Breast epithelium (tissue), 3 donors: ENCODE measurements around the gene TPK1.

Source experiments
- POLR2A ChIP-seq: fragments of 450-650 bp; IDR thresholded peaks from one replicate; pipeline ENCODE4 v1.6.1; 2016; ENCODE audit warnings: antibody characterized with exemption, mild to moderate bottlenecking, moderate library complexity
- TF ChIP-seq, protein P1 (sequence below), 3 donors: fragments of 450-650 bp; IDR thresholded peaks; one replicate each; pipeline ENCODE4 v1.5.1; 2016 to 2017; ENCODE audit warnings: antibody characterized with exemption in 3 of 3, mild to moderate bottlenecking in 3 of 3, moderate library complexity in 3 of 3

DNA sequence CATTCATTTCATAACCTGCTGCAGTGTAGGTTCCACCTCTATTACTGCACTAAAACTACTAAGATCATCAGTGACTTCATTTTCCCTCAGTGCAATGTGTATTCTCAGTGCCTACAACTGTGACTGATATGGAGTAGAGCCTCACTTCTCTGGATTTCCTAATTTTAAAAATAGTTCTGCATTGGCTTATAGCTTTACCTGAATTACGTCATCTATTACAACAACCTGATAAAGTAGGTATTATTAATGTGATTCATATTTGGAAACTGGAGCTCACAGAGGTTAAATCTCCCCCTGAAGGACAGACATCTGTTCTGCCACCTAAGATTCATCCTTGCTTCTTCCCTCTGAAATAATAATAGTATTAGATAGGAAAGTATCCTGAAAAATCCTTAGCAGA lies 361.5 kb downstream of the TPK1 start:
- TF ChIP-seq, protein P1, sequence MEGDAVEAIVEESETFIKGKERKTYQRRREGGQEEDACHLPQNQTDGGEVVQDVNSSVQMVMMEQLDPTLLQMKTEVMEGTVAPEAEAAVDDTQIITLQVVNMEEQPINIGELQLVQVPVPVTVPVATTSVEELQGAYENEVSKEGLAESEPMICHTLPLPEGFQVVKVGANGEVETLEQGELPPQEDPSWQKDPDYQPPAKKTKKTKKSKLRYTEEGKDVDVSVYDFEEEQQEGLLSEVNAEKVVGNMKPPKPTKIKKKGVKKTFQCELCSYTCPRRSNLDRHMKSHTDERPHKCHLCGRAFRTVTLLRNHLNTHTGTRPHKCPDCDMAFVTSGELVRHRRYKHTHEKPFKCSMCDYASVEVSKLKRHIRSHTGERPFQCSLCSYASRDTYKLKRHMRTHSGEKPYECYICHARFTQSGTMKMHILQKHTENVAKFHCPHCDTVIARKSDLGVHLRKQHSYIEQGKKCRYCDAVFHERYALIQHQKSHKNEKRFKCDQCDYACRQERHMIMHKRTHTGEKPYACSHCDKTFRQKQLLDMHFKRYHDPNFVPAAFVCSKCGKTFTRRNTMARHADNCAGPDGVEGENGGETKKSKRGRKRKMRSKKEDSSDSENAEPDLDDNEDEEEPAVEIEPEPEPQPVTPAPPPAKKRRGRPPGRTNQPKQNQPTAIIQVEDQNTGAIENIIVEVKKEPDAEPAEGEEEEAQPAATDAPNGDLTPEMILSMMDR (IDR thresholded peaks at IDR 0.05), result no peak
- no peak for TF ChIP-seq POLR2A
